ENCODE results near the gene NDUFS7.

Gene NDUFS7

GRCh38 chr19:1389033-1389940, 5.6 kb downstream of the NDUFS7 start:
- no peak for ATAC-seq
- no peak for TF ChIP-seq CSDC2 (CRISPR knock-in tag; IDR thresholded peaks at IDR 0.05)
- no peak for TF ChIP-seq TCF4 (CRISPR knock-in tag; IDR thresholded peaks at IDR 0.05; ENCODE audit: borderline replicate concordance)
- TF ChIP-seq OSR1 (CRISPR knock-in tag; IDR thresholded peaks at IDR 0.05), result no peak
- no peak for TF ChIP-seq BACH2 (CRISPR knock-in tag; IDR thresholded peaks at IDR 0.05; ENCODE audit: borderline replicate concordance)
- TF ChIP-seq, protein P1, sequence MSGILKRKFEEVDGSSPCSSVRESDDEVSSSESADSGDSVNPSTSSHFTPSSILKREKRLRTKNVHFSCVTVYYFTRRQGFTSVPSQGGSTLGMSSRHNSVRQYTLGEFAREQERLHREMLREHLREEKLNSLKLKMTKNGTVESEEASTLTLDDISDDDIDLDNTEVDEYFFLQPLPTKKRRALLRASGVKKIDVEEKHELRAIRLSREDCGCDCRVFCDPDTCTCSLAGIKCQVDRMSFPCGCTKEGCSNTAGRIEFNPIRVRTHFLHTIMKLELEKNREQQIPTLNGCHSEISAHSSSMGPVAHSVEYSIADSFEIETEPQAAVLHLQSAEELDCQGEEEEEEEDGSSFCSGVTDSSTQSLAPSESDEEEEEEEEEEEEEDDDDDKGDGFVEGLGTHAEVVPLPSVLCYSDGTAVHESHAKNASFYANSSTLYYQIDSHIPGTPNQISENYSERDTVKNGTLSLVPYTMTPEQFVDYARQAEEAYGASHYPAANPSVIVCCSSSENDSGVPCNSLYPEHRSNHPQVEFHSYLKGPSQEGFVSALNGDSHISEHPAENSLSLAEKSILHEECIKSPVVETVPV (CRISPR knock-in tag; IDR thresholded peaks at IDR 0.05), result no peak
- no peak for TF ChIP-seq ZNF70 (CRISPR knock-in tag; IDR thresholded peaks at IDR 0.05)
- no peak for TF ChIP-seq SNAI2 (CRISPR knock-in tag; IDR thresholded peaks at IDR 0.05)
- TF ChIP-seq TOX (CRISPR knock-in tag; IDR thresholded peaks at IDR 0.05; ENCODE audit: borderline replicate concordance), result no peak
- no peak for TF ChIP-seq ZFP3 (CRISPR knock-in tag; IDR thresholded peaks at IDR 0.05)
- TF ChIP-seq ZNF8 (CRISPR knock-in tag; IDR thresholded peaks at IDR 0.05), result no peak
- no peak for TF ChIP-seq TSHZ2 (CRISPR knock-in tag; IDR thresholded peaks at IDR 0.05)
- no peak for TF ChIP-seq ZNF565 (CRISPR knock-in tag; conservative IDR thresholded peaks at IDR 0.05; ENCODE audit: low read depth)
- no peak for TF ChIP-seq ESRRG (CRISPR knock-in tag; IDR thresholded peaks at IDR 0.05)
- TF ChIP-seq GLIS3 (CRISPR knock-in tag; IDR thresholded peaks at IDR 0.05), result no peak
- TF ChIP-seq, protein P2, sequence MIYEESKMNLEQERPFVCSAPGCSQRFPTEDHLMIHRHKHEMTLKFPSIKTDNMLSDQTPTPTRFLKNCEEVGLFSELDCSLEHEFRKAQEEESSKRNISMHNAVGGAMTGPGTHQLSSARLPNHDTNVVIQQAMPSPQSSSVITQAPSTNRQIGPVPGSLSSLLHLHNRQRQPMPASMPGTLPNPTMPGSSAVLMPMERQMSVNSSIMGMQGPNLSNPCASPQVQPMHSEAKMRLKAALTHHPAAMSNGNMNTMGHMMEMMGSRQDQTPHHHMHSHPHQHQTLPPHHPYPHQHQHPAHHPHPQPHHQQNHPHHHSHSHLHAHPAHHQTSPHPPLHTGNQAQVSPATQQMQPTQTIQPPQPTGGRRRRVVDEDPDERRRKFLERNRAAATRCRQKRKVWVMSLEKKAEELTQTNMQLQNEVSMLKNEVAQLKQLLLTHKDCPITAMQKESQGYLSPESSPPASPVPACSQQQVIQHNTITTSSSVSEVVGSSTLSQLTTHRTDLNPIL (CRISPR knock-in tag; IDR thresholded peaks at IDR 0.05; ENCODE audit: low read depth), result no peak
- no peak for TF ChIP-seq ZFP30 (CRISPR knock-in tag; IDR thresholded peaks at IDR 0.05)

- TF ChIP-seq TCF4 (CRISPR knock-in tag; IDR thresholded peaks at IDR 0.05; ENCODE audit: borderline replicate concordance), result no peak
- ATAC-seq, result no peak
Measured at GRCh38 chr19:1390890-1391423, 7.2 kb downstream of the NDUFS7 start.

DNA sequence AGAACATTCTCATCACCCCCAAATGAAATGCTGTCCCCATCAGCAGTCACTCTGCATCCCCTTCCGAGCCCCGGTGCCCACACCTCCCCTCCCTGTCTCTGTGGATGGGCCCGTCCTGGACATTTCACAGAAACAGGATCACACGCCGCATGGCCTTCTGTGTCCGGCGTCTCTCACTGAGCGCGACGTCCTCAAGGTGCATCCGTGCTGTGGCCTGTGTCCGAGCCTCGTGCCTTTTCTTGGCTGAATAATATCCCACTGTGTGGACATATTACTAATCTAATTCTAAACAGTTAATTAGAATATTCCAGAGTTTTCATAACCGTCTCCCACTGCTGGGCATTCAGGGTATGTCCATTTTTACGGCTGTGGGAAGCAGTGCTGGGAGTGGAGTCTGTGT, 8.7 kb downstream of the NDUFS7 start:
- no peak for TF ChIP-seq TSHZ2 (CRISPR knock-in tag; IDR thresholded peaks at IDR 0.05)
- TF ChIP-seq OSR1 (CRISPR knock-in tag; IDR thresholded peaks at IDR 0.05), result no peak
- TF ChIP-seq RARB (CRISPR knock-in tag; IDR thresholded peaks at IDR 0.05), result no peak
- no peak for TF ChIP-seq ARNTL (CRISPR knock-in tag; IDR thresholded peaks at IDR 0.05; ENCODE audit: borderline replicate concordance, low read depth)
- TF ChIP-seq CSDC2 (CRISPR knock-in tag; IDR thresholded peaks at IDR 0.05), result no peak
- no peak for ATAC-seq

- TF ChIP-seq POU6F1 (CRISPR knock-in tag; IDR thresholded peaks at IDR 0.05; ENCODE audit: borderline replicate concordance, low read depth) (no peak), ZFP3 (CRISPR knock-in tag; IDR thresholded peaks at IDR 0.05) (no peak)
Measured at GRCh38 chr19:1392939-1393530, 9.3 kb downstream of the NDUFS7 start.

More at GRCh38 chr19:1392939-1393530, 9.3 kb downstream of the NDUFS7 start:
- no peak for ATAC-seq
